HepG2 (cell line): Measurements from ENCODE around the gene VCP. TPM values are rescaled to one million over a fixed set of nuclear protein-coding genes. Genes with fewer than 3 reads are reported as not detected.

Experiments used
- CBX5 ChIP-seq: sonication (generic); formaldehyde crosslinking; IDR thresholded peaks from 2 replicates; pipeline ENCODE4 v1.4.0; 2020; ENCODE audit warnings: missing genetic modification reagents, borderline replicate concordance
- CHCHD3 ChIP-seq: sonication (generic); formaldehyde crosslinking; IDR thresholded peaks from 2 replicates; pipeline ENCODE4 v1.8.0; 2022; ENCODE audit warnings: mild to moderate bottlenecking, missing genetic modification reagents, moderate library complexity
- DRAP1 ChIP-seq: IDR thresholded peaks from 2 replicates; pipeline ENCODE4 v1.6.1; 2016; ENCODE audit warnings: missing genetic modification reagents, missing compliant biosample characterization
- HMG20B ChIP-seq: conservative IDR thresholded peaks from 2 replicates; pipeline ENCODE4 v1.6.1; 2016; ENCODE audit warnings: missing genetic modification reagents, missing compliant biosample characterization
- HNRNPLL ChIP-seq: fragments of 200-400 bp; formaldehyde crosslinking; IDR thresholded peaks from 2 replicates; pipeline ENCODE4 v1.6.1; 2017; ENCODE audit warnings: mild to moderate bottlenecking, low read depth, low read length; ENCODE audit not compliant: poor library complexity, severe bottlenecking
- HOXA7 ChIP-seq: sonication (generic); formaldehyde crosslinking; IDR thresholded peaks from 2 replicates; pipeline ENCODE4 v1.8.1; 2022; ENCODE audit warnings: mild to moderate bottlenecking, missing genetic modification reagents, moderate library complexity
- KDM3A ChIP-seq: IDR thresholded peaks from 2 replicates; pipeline ENCODE4 v1.6.1; 2018; ENCODE audit warnings: low read depth, missing compliant biosample characterization
- MEF2D ChIP-seq: sonication (generic); formaldehyde crosslinking; IDR thresholded peaks from 2 replicates; pipeline ENCODE4 v1.5.1; 2020; ENCODE audit warnings: mild to moderate bottlenecking, missing genetic modification reagents
- PAX8 ChIP-seq: sonication (generic); formaldehyde crosslinking; IDR thresholded peaks from 2 replicates; pipeline ENCODE4 v1.8.0; 2022; ENCODE audit warnings: mild to moderate bottlenecking, missing genetic modification reagents, borderline replicate concordance
- POLR2G ChIP-seq: fragments of 200-400 bp; formaldehyde crosslinking; IDR thresholded peaks from 2 replicates; pipeline ENCODE4 v1.6.1; 2018; ENCODE audit warnings: mild to moderate bottlenecking, low read depth, low read length, moderate library complexity
- REPIN1 ChIP-seq: sonication (generic); formaldehyde crosslinking; IDR thresholded peaks from 2 replicates; pipeline ENCODE4 v1.8.0; 2022; ENCODE audit warnings: missing genetic modification reagents, low read depth, mild to moderate bottlenecking, borderline replicate concordance
- SNAPC4 ChIP-seq: sonication (generic); formaldehyde crosslinking; IDR thresholded peaks from 2 replicates; pipeline ENCODE4 v1.4.0; 2020; ENCODE audit warnings: mild to moderate bottlenecking, missing genetic modification reagents
- SNAPC5 ChIP-seq: sonication (generic); formaldehyde crosslinking; IDR thresholded peaks from 2 replicates; pipeline ENCODE4 v1.8.1; 2023; ENCODE audit warnings: mild to moderate bottlenecking, missing genetic modification reagents, borderline replicate concordance
- TAF1 ChIP-seq: sonication (generic); formaldehyde crosslinking; IDR thresholded peaks from 2 replicates; pipeline ENCODE4 v1.4.0; 2020; ENCODE audit warnings: missing genetic modification reagents
- USF2 ChIP-seq, 2 experiments: sonication (generic) in 1 of 2; formaldehyde crosslinking in 1 of 2; IDR thresholded peaks; 2 replicates each; pipeline versions ENCODE4 v1.5.1 to v1.6.1; 2011 to 2020; ENCODE audit warnings: borderline replicate concordance in 1 of 2, low read depth in 1 of 2, low read length in 1 of 2, mild to moderate bottlenecking in 1 of 2, missing genetic modification reagents in 1 of 2, moderate library complexity in 1 of 2
- ZBTB21 ChIP-seq: sonication (generic); formaldehyde crosslinking; IDR thresholded peaks from 2 replicates; pipeline ENCODE4 v1.4.0; 2020; ENCODE audit warnings: missing genetic modification reagents
- ZEB1 ChIP-seq: IDR thresholded peaks from 2 replicates; pipeline ENCODE4 v1.6.1; 2012; ENCODE audit warnings: mild to moderate bottlenecking, low read depth, inconsistent platforms; ENCODE audit not compliant: insufficient replicate concordance
- ZNF530 ChIP-seq: sonication (generic); formaldehyde crosslinking; IDR thresholded peaks from 2 replicates; pipeline ENCODE4 v1.5.0; 2020; ENCODE audit warnings: low read depth, mild to moderate bottlenecking, missing genetic modification reagents
- ZNF549 ChIP-seq: sonication (generic); formaldehyde crosslinking; IDR thresholded peaks from 2 replicates; pipeline ENCODE4 v1.5.0; 2020; ENCODE audit warnings: missing genetic modification reagents
- ZNF713 ChIP-seq: sonication (generic); formaldehyde crosslinking; IDR thresholded peaks from 2 replicates; pipeline ENCODE4 v1.4.0; 2020; ENCODE audit warnings: mild to moderate bottlenecking, missing genetic modification reagents
- ZNF790 ChIP-seq: sonication (generic); formaldehyde crosslinking; IDR thresholded peaks from 2 replicates; pipeline ENCODE4 v1.8.0; 2022; ENCODE audit warnings: missing genetic modification reagents, mild to moderate bottlenecking, borderline replicate concordance
- polyA plus RNA-seq, 8 experiments: library from polyadenylated mRNA; depleted of rRNA in 3 of 8; stranded (reverse) in 7 of 8; unstranded in 1 of 8; fragments of >200 nt; fragmentation: Illumina TruSeq in 4 of 8; extraction: Trizol in 4 of 8; gene quantifications; 2 replicates each; pipeline versions ENCODE4 v1.2.1 to v1.2.3, GENCODE V29; 2011 to 2016; ENCODE audit warnings: low read depth in 4 of 8, missing spikeins in 1 of 8, mixed read lengths in 1 of 8; ENCODE audit not compliant: insufficient read depth in 1 of 8
- total RNA-seq, 5 experiments: library from RNA; depleted of rRNA; stranded (reverse); fragments of >200 nt; fragmentation: Illumina TruSeq; extraction: Trizol; gene quantifications; 2 replicates each; pipeline ENCODE4 v1.2.3, GENCODE V29; 2016; ENCODE audit warnings: low read depth in 1 of 5

Gene VCP
- total and polyA plus RNA-seq, 2 of the 13 experiments (the other 11 are each of a cell fraction or from before 2014, with no cell fraction given), result 143 to 391 TPM

GRCh38 chr9:35115680-35116538 is 43.5 kb upstream of the VCP start, which contains the start of gene ATOSB (continued):
- TF ChIP-seq SNAPC4 (CRISPR knock-in tag) (no peak), SNAPC5 (CRISPR knock-in tag) (no peak), TAF1 (no peak; the same call in 1 of the 2 replicates), USF2 (IDR thresholded peaks at IDR 0.05; ENCODE audit: low read depth, low read length) (peak; percentile 51; the same call in 1 of the 2 replicates), USF2 (CRISPR knock-in tag; IDR thresholded peaks at IDR 0.05; ENCODE audit: borderline replicate concordance) (peak; percentile 79; the same call in 1 of the 2 replicates), PAX8 (CRISPR knock-in tag) (0 out of 2 replicates have a peak, but pooled peaks have one; percentile 9), HOXA7 (CRISPR knock-in tag) (no peak), HMG20B (CRISPR knock-in tag) (no peak), KDM3A (CRISPR knock-in tag) (no peak), ZNF549 (CRISPR knock-in tag) (no peak), ZEB1 (no peak), REPIN1 (CRISPR knock-in tag) (0 out of 2 replicates have a peak, but pooled peaks have one; percentile 29), HNRNPLL (peak; percentile 70), CBX5 (no peak), ZNF713 (no peak), ZNF530 (no peak), POLR2G (no peak), ZNF790 (CRISPR knock-in tag) (peak; percentile 64; the same call in 1 of the 2 replicates), MEF2D (CRISPR knock-in tag) (peak; percentile 36; the same call in 1 of the 2 replicates), CHCHD3 (CRISPR knock-in tag) (no peak), DRAP1 (CRISPR knock-in tag) (no peak), ZBTB21 (CRISPR knock-in tag) (no peak)
